Central memory CD8-positive, alpha-beta T cell (primary cell): ENCODE measurements around the gene NPEPL1.
"Not testable (repeated sequence)": the region's sequence is repeated elsewhere in the genome, so short reads cannot be mapped to it uniquely, and the experiment has no call there.

Experiments used
- ATAC-seq: fragments of 150-1000 bp; cut with Tn5 transposase; replicated peaks from 2 replicates; pipeline ENCODE4 v1.10.0; 2022; ENCODE audit warnings: mild to moderate bottlenecking, moderate FRiP score, moderate number of reproducible peaks; ENCODE audit not compliant: poor library complexity, severe bottlenecking; ENCODE audit errors: extremely low read depth
- DNase-seq, 2 donors: peaks; one replicate each; pipeline ENCODE4 v3.0.0; 2021; ENCODE audit warnings: low spot score in 2 of 2
- H3K27ac Mint-ChIP-seq: one replicate; pipeline ENCODE4 v1.8.0; 2022; ENCODE audit warnings: low read depth, mild to moderate bottlenecking, moderate library complexity, mixed read lengths
- H3K27me3 Mint-ChIP-seq: one replicate; pipeline ENCODE4 v1.8.0; 2022; ENCODE audit warnings: mixed read lengths
- H3K36me3 Mint-ChIP-seq: one replicate; pipeline ENCODE4 v1.8.0; 2022; ENCODE audit warnings: mild to moderate bottlenecking, moderate library complexity, mixed read lengths; ENCODE audit not compliant: insufficient read depth
- H3K4me1 Mint-ChIP-seq: one replicate; pipeline ENCODE4 v1.8.0; 2022; ENCODE audit warnings: mixed read lengths
- H3K4me3 Mint-ChIP-seq: one replicate; pipeline ENCODE4 v1.8.0; 2022; ENCODE audit warnings: mild to moderate bottlenecking, moderate library complexity, mixed read lengths
- H3K9me3 Mint-ChIP-seq: one replicate; pipeline ENCODE4 v1.8.0; 2022; ENCODE audit warnings: mixed read lengths

NPEPL1 gene

DNA sequence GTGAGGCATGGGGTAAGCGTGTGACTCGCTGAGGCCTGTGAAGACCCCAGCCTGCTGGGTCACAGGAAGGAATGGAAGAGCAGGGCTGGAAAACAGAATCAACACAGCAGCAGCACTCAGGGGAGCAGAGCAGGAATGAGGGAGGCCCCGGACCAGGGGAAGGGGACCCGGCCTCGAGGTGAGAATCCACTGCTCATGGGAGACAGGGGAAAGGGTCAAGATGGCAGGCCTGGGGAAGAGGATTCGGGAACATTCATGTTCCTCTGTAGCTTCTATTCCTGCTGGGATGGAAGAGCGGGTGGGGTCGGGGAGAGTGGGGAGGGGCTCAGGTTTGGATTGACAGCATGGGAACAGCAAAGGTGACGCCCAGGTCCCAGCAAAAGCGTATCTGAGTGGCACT, 59.4 kb downstream of the NPEPL1 start:
- Mint-ChIP-seq H3K4me3 (no peak overlapping the region), H3K9me3 (no peaks in the 10 kb centered on the region), H3K27ac (no peak overlapping the region), H3K4me1 (no peaks in the 10 kb centered on the region), H3K27me3 (peaks cover 85% of the 10 kb centered on the region), H3K36me3 (no peaks in the 10 kb centered on the region)
- no peak for DNase-seq
- no peak for ATAC-seq

GRCh38 chr20:58752565-58752964, 60.0 kb downstream of the NPEPL1 start:
- H3K36me3 Mint-ChIP-seq = no peaks in the 10 kb centered on the region
- H3K4me3 Mint-ChIP-seq = no peak overlapping the region
- no peaks in the 10 kb centered on the region for H3K4me1 Mint-ChIP-seq
- H3K9me3 Mint-ChIP-seq = no peaks in the 10 kb centered on the region
- ATAC-seq (no peak), DNase-seq (no peak)
- H3K27me3 Mint-ChIP-seq = peaks cover 85% of the 10 kb centered on the region
- no peak overlapping the region for H3K27ac Mint-ChIP-seq

DNA sequence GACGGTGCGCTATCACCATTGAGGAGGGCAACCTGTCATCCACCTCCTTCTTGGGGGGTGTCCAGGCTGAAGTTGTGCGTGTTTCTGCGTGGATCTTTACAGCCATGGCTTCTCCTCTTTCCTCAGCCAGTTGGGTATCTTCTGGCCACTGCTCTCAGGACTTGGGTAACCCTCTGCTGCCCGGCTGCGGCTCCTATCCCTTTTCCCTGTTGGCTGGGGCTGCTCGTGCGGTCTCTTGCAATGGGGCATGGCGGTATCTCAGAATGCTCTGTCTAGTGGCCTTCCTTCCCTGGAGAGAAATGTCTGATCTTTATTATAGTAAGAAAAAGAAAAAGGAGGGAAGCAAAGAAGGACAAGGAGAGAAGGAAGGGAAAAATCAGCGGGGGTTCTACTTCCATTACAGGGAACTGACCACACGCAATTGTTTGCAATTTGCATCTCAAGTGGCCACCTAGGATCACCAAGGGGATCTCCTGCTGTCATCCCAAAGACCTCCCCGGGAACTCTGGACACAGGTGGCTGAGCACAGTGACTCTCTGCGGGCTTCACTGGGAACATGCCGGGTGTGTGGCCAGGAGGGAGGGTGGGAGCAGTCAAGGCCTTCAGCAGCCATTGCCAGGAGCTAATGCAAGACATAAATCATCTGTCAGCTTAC, 60.8 kb downstream of the NPEPL1 start:
- no peaks in the 10 kb centered on the region for H3K36me3 Mint-ChIP-seq
- H3K4me1 Mint-ChIP-seq = no peaks in the 10 kb centered on the region
- no peak for DNase-seq
- no peak overlapping the region for H3K4me3 Mint-ChIP-seq
- peaks cover 77% of the 10 kb centered on the region for H3K27me3 Mint-ChIP-seq
- no peaks in the 10 kb centered on the region for H3K9me3 Mint-ChIP-seq
- H3K27ac Mint-ChIP-seq = no peak overlapping the region
- ATAC-seq = no peak

GRCh38 chr20:58753922-58754551, 61.4 kb downstream of the NPEPL1 start:
- Mint-ChIP-seq H3K4me3 (no peak overlapping the region), H3K36me3 (no peaks in the 10 kb centered on the region), H3K4me1 (no peaks in the 10 kb centered on the region), H3K9me3 (no peaks in the 10 kb centered on the region), H3K27me3 (peaks cover 72% of the 10 kb centered on the region), H3K27ac (no peak overlapping the region)
- DNase-seq = no peak
- no peak for ATAC-seq

GRCh38 chr20:58754584-58754983, 62.0 kb downstream of the NPEPL1 start:
- Mint-ChIP-seq H3K36me3 (no peaks in the 10 kb centered on the region), H3K4me1 (no peaks in the 10 kb centered on the region), H3K9me3 (no peaks in the 10 kb centered on the region), H3K27me3 (peaks cover 68% of the 10 kb centered on the region), H3K4me3 (no peak overlapping the region), H3K27ac (no peak overlapping the region)
- ATAC-seq = no peak
- DNase-seq = no peak

GRCh38 chr20:58755062-58755697, 62.6 kb downstream of the NPEPL1 start:
- DNase-seq (no peak), ATAC-seq (no peak)
- H3K9me3 Mint-ChIP-seq = no peaks in the 10 kb centered on the region
- no peak overlapping the region for H3K4me3 Mint-ChIP-seq
- H3K4me1 Mint-ChIP-seq = no peaks in the 10 kb centered on the region
- peaks cover 64% of the 10 kb centered on the region for H3K27me3 Mint-ChIP-seq
- no peaks in the 10 kb centered on the region for H3K36me3 Mint-ChIP-seq
- no peak overlapping the region for H3K27ac Mint-ChIP-seq

DNA sequence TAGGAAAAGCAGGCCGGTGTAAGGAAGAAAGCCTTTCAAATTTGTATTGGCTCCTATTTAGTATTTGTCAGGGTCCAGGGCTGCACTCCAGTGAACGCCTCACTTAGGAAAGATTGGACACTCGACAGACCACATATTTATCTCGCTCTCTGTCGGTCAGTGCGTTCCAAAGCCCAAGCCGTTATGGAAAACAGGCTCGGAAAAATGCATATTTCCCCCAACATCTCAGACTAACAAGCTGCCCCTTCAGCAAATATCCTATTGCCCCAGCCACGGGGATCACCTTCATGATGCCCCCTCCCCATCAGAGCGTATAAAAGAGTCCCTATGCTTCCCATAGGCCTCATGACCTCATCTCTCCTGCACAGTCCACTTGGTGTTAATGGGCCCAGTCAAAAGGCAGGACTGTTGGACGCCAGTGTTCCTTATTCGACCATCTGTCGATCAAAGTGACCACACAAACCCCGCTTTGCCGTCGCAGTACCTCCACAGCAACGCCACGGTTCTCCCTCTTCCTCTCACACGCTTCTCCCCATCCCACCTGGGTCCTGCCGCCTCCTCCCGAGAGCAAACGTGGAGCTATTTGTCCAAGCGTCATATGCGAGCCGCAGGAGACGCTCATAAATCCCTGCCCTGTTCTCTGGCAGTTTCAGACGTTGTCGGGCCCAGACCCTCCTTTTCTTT, 63.3 kb downstream of the NPEPL1 start:
- DNase-seq (no peak), ATAC-seq (no peak)
- Mint-ChIP-seq H3K27me3 (peaks cover 59% of the 10 kb centered on the region), H3K4me1 (no peaks in the 10 kb centered on the region), H3K27ac (no peak overlapping the region), H3K9me3 (no peaks in the 10 kb centered on the region), H3K4me3 (no peak overlapping the region), H3K36me3 (no peaks in the 10 kb centered on the region)

DNA sequence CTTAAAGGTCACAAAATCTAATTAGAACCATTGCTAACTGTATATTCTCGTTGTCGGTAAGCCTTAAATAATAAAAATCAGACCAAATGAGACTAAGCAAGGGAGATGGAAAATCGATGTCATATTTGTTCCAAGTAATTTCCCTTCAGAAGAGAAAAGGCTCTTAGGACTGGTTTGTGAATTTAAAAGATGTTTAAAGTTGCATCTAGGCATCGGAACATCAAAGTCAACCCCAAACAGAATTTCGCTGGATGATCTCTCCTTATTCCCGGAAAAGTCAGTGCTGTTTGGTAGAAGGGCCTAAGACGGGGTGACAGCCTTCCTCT, 63.8 kb downstream of the NPEPL1 start:
- no peak overlapping the region for H3K27ac Mint-ChIP-seq
- H3K9me3 Mint-ChIP-seq = no peaks in the 10 kb centered on the region
- H3K27me3 Mint-ChIP-seq = peaks cover 59% of the 10 kb centered on the region
- no peak overlapping the region for H3K4me3 Mint-ChIP-seq
- ATAC-seq = no peak
- no peaks in the 10 kb centered on the region for H3K4me1 Mint-ChIP-seq
- no peak for DNase-seq
- H3K36me3 Mint-ChIP-seq = no peaks in the 10 kb centered on the region

DNA sequence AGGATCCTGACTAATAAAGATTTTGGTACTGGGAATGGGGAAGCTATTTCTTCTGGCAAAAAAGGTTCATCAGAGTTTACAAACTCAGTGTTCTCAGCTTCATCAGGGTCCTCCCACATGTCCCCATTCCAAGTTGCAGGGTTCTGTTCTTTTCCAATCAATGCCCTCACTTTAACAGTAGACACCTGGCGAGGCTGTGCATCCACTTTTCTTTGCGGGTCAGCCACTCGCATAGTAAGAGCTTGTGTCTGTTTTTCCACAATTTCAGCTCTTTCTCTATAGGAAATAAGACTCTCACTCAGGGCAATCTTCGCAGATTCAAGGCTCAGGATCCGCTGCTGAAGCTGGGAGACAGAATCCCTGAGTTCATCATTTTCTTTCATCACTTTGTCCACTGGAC, 65.0 kb downstream of the NPEPL1 start:
- H3K36me3 Mint-ChIP-seq, H3K27ac Mint-ChIP-seq, DNase-seq, H3K4me1 Mint-ChIP-seq, H3K4me3 Mint-ChIP-seq, H3K9me3 Mint-ChIP-seq, ATAC-seq: not testable (repeated sequence)
- H3K27me3 Mint-ChIP-seq = peaks cover 63% of the 10 kb centered on the region

GRCh38 chr20:58759947-58760346, 67.3 kb downstream of the NPEPL1 start:
- H3K4me3 Mint-ChIP-seq = no peak overlapping the region
- no peaks in the 10 kb centered on the region for H3K4me1 Mint-ChIP-seq
- H3K36me3 Mint-ChIP-seq = peaks cover 3% of the 10 kb centered on the region
- H3K9me3 Mint-ChIP-seq = no peaks in the 10 kb centered on the region
- DNase-seq = no peak
- no peak overlapping the region for H3K27ac Mint-ChIP-seq
- H3K27me3 Mint-ChIP-seq = peaks cover 68% of the 10 kb centered on the region
- no peak for ATAC-seq

DNA sequence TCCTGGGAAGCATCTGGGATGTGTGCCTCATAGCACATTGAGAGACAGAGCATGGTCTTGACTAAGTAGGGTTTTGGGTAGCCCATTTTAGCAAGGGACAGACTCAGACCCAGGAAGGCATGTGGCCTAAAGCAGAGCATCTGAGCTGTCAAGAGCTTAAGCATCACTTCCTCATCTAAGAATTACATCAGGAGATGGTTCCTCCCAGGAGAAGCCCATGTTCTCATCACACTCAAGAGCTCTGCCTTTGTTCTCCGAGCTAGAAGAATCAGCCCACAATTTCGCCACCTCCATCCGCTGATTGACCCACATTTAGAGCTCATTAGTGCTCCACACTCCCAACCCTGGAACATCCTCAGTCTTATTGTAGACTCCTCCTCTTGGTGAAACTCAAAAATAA, 68.3 kb downstream of the NPEPL1 start:
- peaks cover 68% of the 10 kb centered on the region for H3K27me3 Mint-ChIP-seq
- peaks cover 3% of the 10 kb centered on the region for H3K36me3 Mint-ChIP-seq
- no peak for DNase-seq
- H3K27ac Mint-ChIP-seq = no peak overlapping the region
- H3K9me3 Mint-ChIP-seq = no peaks in the 10 kb centered on the region
- no peaks in the 10 kb centered on the region for H3K4me1 Mint-ChIP-seq
- ATAC-seq = no peak
- H3K4me3 Mint-ChIP-seq = no peak overlapping the region

DNA sequence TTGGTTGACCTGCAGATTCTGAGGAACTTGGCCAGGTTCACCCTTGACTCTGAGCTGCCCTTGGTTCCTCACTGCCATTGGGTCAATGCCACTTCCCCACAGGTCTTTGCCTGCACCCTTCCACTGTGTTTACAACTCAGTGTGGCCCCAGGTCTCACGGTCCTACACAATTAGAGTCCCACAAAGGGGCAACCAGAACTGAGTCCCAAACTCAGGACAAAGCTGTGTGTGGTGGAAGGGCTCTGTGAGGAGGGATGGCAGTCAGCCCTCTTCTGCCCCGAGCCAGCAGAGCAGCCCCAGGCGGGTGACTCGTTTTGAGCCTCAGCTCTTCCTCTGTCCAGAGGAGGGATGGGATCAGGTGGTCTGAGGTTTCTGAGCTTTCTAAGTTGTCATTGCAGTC, 69.5 kb downstream of the NPEPL1 start:
- H3K27me3 Mint-ChIP-seq = peaks cover 68% of the 10 kb centered on the region
- no peaks in the 10 kb centered on the region for H3K9me3 Mint-ChIP-seq
- DNase-seq = no peak
- H3K36me3 Mint-ChIP-seq = peaks cover 3% of the 10 kb centered on the region
- no peak overlapping the region for H3K4me3 Mint-ChIP-seq
- ATAC-seq = no peak
- no peaks in the 10 kb centered on the region for H3K4me1 Mint-ChIP-seq
- H3K27ac Mint-ChIP-seq = no peak overlapping the region

GRCh38 chr20:58763076-58763475, 70.5 kb downstream of the NPEPL1 start:
- no peak for ATAC-seq
- Mint-ChIP-seq H3K27me3 (peaks cover 69% of the 10 kb centered on the region), H3K27ac (no peak overlapping the region)

More at GRCh38 chr20:58763076-58763475, 70.5 kb downstream of the NPEPL1 start:
- Mint-ChIP-seq H3K9me3 (no peaks in the 10 kb centered on the region), H3K4me1 (no peaks in the 10 kb centered on the region), H3K36me3 (peaks cover 3% of the 10 kb centered on the region), H3K4me3 (no peak overlapping the region)
- DNase-seq = no peak
